Measurements from ENCODE around the gene DAB1.

DAB1 gene
- 0.09 to 1.8 reads per million in 2 experiments for total RNA-seq

GRCh38 chr1:57423656-57424211 is at the start of gene DAB1:
DAB1 (minus strand) TSS chr1:57424060; CDS start chr1:57291030, 133,030 bp downstream.
- DNase-seq (ENCODE audit: low read depth) = no peak

- DNase-seq (ENCODE audit: low read depth) = no peak
These were observed 49.6 kb upstream of the DAB1 start for GRCh38 chr1:57473448-57473847.

GRCh38 chr1:57471995-57472394 is 48.1 kb upstream of the DAB1 start:
- DNase-seq (ENCODE audit: low read depth) = no peak

- no peak for DNase-seq (ENCODE audit: low read depth)
These were observed 46.2 kb upstream of the DAB1 start for GRCh38 chr1:57470036-57470435.

GRCh38 chr1:57468641-57469523 is 45.0 kb upstream of the DAB1 start:
- DNase-seq (ENCODE audit: low read depth) = no peak

GRCh38 chr1:57467830-57468229 is 44.0 kb upstream of the DAB1 start:
- DNase-seq (ENCODE audit: low read depth) = no peak

- DNase-seq (ENCODE audit: low read depth) = no peak
These were observed 40.9 kb upstream of the DAB1 start for GRCh38 chr1:57464756-57465155.

- no peak for DNase-seq (ENCODE audit: low read depth)
These were observed 39.5 kb upstream of the DAB1 start for GRCh38 chr1:57463343-57463742.

- no peak for DNase-seq (ENCODE audit: low read depth)
These were observed 37.5 kb upstream of the DAB1 start for GRCh38 chr1:57461405-57461804.

GRCh38 chr1:57451516-57451915 is 27.7 kb upstream of the DAB1 start:
- DNase-seq (ENCODE audit: low read depth) = no peak

GRCh38 chr1:57450981-57451380 is 27.1 kb upstream of the DAB1 start:
- DNase-seq (ENCODE audit: low read depth) = no peak

GRCh38 chr1:57447551-57447950 is 23.7 kb upstream of the DAB1 start:
- no peak for DNase-seq (ENCODE audit: low read depth)

GRCh38 chr1:57443004-57443403 is 19.1 kb upstream of the DAB1 start:
- DNase-seq (ENCODE audit: low read depth) = no peak

- DNase-seq (ENCODE audit: low read depth) = no peak
These were observed 16.2 kb upstream of the DAB1 start for GRCh38 chr1:57440096-57440495.

GRCh38 chr1:57431400-57431799 is 7.5 kb upstream of the DAB1 start:
- DNase-seq (ENCODE audit: low read depth) = no peak

- DNase-seq (ENCODE audit: low read depth) = no peak
These were observed 569 bp upstream of the DAB1 start for GRCh38 chr1:57424231-57425027.

GRCh38 chr1:57423135-57423655 is 665 bp downstream of the DAB1 start:
- no peak for DNase-seq (ENCODE audit: low read depth)

- DNase-seq (ENCODE audit: low read depth) = no peak
These were observed 1.4 kb downstream of the DAB1 start for GRCh38 chr1:57422271-57423134.

GRCh38 chr1:57421806-57422205 is 2.1 kb downstream of the DAB1 start:
- DNase-seq (ENCODE audit: low read depth) = no peak

- no peak for DNase-seq (ENCODE audit: low read depth)
These were observed 2.7 kb downstream of the DAB1 start for GRCh38 chr1:57420981-57421785.

GRCh38 chr1:57418971-57419370 is 4.9 kb downstream of the DAB1 start:
- DNase-seq (ENCODE audit: low read depth) = no peak

Data from T follicular helper cell (primary cell).